Sigmoid colon (tissue), 7 donors: Measurements from ENCODE around the gene DOK5. TPM values are rescaled to one million over a fixed set of nuclear protein-coding genes. Genes with fewer than 3 reads are reported as not detected.

Experiments used
- DNase-seq: peaks from one replicate; pipeline ENCODE4 v3.0.0-alpha.2; 2019
- H3K27ac ChIP-seq, 4 donors: fragments of 200-600 bp; sonication (generic); one replicate each; pipeline ENCODE4 v1.5.1; 2016 to 2019; ENCODE audit warnings: mild to moderate bottlenecking in 1 of 4
- H3K27me3 ChIP-seq, 3 donors: fragments of 200-600 bp; sonication (generic); one replicate each; pipeline ENCODE4 v1.5.1; 2019; ENCODE audit warnings: mild to moderate bottlenecking in 1 of 3
- H3K36me3 ChIP-seq, 4 donors: fragments of 200-600 bp; sonication (generic); one replicate each; pipeline ENCODE4 v1.5.1; 2016 to 2019
- H3K4me1 ChIP-seq, 4 donors: fragments of 200-600 bp; sonication (generic); one replicate each; pipeline ENCODE4 v1.5.1; 2017 to 2019
- H3K4me3 ChIP-seq, 4 donors: fragments of 200-600 bp; sonication (generic); one replicate each; pipeline ENCODE4 v1.5.1; 2017 to 2019; ENCODE audit warnings: mild to moderate bottlenecking in 2 of 4, moderate library complexity in 1 of 4
- H3K9me3 ChIP-seq, 4 donors: fragments of 200-600 bp in 3 of 4; sonication (generic) in 3 of 4; one replicate each; pipeline versions ENCODE4 v1.5.1 to v1.6.1; 2013 to 2019
- EP300 ChIP-seq, 4 donors: sonication (generic); formaldehyde crosslinking; IDR thresholded peaks; one replicate each; pipeline ENCODE4 v1.6.1; 2017; ENCODE audit warnings: antibody characterized with exemption in 4 of 4
- POLR2A ChIP-seq, 2 donors: fragments of 450-650 bp; IDR thresholded peaks; one replicate each; pipeline ENCODE4 v1.6.1; 2016; ENCODE audit warnings: antibody characterized with exemption in 2 of 2, mild to moderate bottlenecking in 2 of 2, moderate library complexity in 2 of 2
- POLR2AphosphoS5 ChIP-seq, 4 donors: sonication (generic); formaldehyde crosslinking; IDR thresholded peaks; one replicate each; pipeline ENCODE4 v1.6.1; 2017; ENCODE audit warnings: antibody characterized with exemption in 4 of 4
- WGBS, 2 donors: extraction: QIAGEN DNeasy Blood & Tissue Kit; methylation state at CpG; one replicate each; pipeline ENCODE4 v1.1.7; 2013; 5-methylcytosine and 5-hydroxymethylcytosine counted together
- intact Hi-C: fragments of 100-400 bp; cut with DNase I; formaldehyde crosslinking; loops from one replicate; pipeline ENCODE4 v1.15.1; 2023
- polyA plus RNA-seq, 3 donors: library from polyadenylated mRNA; stranded (reverse); fragments of 200-250 nt; gene quantifications; one replicate each; pipeline ENCODE4 v1.2.3, GENCODE V29; 2013
- total RNA-seq, 4 donors: library from RNA; depleted of rRNA; stranded (reverse); fragments of >200 nt; gene quantifications; one replicate each; pipeline ENCODE4 v1.1.0, GENCODE V29; 2016
- TF ChIP-seq, protein P1 (sequence below), 4 experiments: fragments of 450-650 bp in 3 of 4; fragments of 200-600 bp in 1 of 4; IDR thresholded peaks; one replicate each; pipeline ENCODE4 v1.5.1; 2016 to 2019; ENCODE audit warnings: antibody characterized with exemption in 4 of 4, mild to moderate bottlenecking in 3 of 4, moderate library complexity in 2 of 4
- donor health status: healthy with polysubstance abuse.
- donor health status: Bipolar disorder and iron deficiency.
- donor health status: healthy.

DOK5 gene
- total and polyA plus RNA-seq, 7 donors = 0.32 to 5.0 (median 1.7) TPM; not detected in 1

DNA sequence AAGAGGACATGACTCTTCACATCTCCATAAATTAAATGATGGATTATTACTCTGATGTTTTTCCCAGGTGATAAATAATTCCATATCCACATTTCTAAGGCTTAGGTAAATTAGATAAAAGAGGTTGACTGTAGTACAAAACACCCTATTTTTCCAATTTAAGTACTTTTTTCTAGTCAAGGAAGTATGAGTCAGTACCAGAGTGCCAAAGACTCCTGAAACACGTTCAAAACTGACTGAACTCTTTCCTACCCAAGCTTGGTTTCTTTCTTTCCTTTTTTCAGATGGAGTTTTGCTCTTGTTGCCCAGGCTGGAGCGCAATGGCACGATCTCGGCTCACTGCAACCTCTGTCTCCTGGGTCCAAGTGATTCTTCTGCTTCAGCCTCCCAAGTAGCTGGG is 85.0 kb downstream of the DOK5 start:
- no peak for TF ChIP-seq POLR2AphosphoS5 (IDR thresholded peaks at IDR 0.05)
- no peak for TF ChIP-seq POLR2A (IDR thresholded peaks at IDR 0.05)
- TF ChIP-seq, protein P1, sequence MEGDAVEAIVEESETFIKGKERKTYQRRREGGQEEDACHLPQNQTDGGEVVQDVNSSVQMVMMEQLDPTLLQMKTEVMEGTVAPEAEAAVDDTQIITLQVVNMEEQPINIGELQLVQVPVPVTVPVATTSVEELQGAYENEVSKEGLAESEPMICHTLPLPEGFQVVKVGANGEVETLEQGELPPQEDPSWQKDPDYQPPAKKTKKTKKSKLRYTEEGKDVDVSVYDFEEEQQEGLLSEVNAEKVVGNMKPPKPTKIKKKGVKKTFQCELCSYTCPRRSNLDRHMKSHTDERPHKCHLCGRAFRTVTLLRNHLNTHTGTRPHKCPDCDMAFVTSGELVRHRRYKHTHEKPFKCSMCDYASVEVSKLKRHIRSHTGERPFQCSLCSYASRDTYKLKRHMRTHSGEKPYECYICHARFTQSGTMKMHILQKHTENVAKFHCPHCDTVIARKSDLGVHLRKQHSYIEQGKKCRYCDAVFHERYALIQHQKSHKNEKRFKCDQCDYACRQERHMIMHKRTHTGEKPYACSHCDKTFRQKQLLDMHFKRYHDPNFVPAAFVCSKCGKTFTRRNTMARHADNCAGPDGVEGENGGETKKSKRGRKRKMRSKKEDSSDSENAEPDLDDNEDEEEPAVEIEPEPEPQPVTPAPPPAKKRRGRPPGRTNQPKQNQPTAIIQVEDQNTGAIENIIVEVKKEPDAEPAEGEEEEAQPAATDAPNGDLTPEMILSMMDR (IDR thresholded peaks at IDR 0.05) = no peak
- TF ChIP-seq EP300 (IDR thresholded peaks at IDR 0.05) = no peak
- H3K9me3 ChIP-seq = no peaks in the 10 kb centered on the region
- no peaks in the 10 kb centered on the region for H3K36me3 ChIP-seq
- intact Hi-C loops = no loop called here
- DNase-seq = no peak
- WGBS, 2 donors = 76 to 86% methylated on average over 4 of the region's 4 CpGs
- H3K27ac ChIP-seq = no peak overlapping the region
- H3K4me1 ChIP-seq = no peaks in the 10 kb centered on the region
- no peaks in the 10 kb centered on the region for H3K27me3 ChIP-seq
- H3K4me3 ChIP-seq = no peak overlapping the region

DNA sequence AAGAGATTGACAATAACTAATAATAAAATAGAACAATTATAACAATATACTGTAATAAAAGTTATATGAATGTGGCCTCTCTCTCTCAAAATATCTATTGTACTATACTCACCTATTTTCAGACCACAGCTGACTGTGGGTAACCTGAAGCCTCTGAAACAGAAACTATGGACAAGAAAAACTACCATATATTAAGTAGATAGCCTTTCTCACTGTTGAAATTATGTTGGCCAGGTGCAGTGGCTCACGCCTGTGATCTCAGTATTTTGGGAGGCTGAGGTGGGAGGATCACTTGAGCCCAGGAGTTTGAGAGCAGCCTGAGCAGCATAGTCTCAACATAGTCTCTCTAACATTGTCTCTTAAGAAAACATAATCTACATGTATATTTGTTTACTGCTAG is 89.9 kb downstream of the DOK5 start:
- TF ChIP-seq, protein P1 (IDR thresholded peaks at IDR 0.05) = no peak
- TF ChIP-seq EP300 (IDR thresholded peaks at IDR 0.05) = no peak
- no peak for TF ChIP-seq POLR2A (IDR thresholded peaks at IDR 0.05)
- no peak for TF ChIP-seq POLR2AphosphoS5 (IDR thresholded peaks at IDR 0.05)
- intact Hi-C loops = no loop called here
- no peak for DNase-seq
- no peak overlapping the region for H3K4me3 ChIP-seq
- WGBS, 2 donors = 76 to 92% methylated on average over 1 of the region's 1 CpG
- no peaks in the 10 kb centered on the region for H3K4me1 ChIP-seq
- H3K27ac ChIP-seq = no peak overlapping the region
- H3K27me3 ChIP-seq = no peaks in the 10 kb centered on the region
- no peaks in the 10 kb centered on the region for H3K9me3 ChIP-seq
- no peaks in the 10 kb centered on the region for H3K36me3 ChIP-seq

DNA sequence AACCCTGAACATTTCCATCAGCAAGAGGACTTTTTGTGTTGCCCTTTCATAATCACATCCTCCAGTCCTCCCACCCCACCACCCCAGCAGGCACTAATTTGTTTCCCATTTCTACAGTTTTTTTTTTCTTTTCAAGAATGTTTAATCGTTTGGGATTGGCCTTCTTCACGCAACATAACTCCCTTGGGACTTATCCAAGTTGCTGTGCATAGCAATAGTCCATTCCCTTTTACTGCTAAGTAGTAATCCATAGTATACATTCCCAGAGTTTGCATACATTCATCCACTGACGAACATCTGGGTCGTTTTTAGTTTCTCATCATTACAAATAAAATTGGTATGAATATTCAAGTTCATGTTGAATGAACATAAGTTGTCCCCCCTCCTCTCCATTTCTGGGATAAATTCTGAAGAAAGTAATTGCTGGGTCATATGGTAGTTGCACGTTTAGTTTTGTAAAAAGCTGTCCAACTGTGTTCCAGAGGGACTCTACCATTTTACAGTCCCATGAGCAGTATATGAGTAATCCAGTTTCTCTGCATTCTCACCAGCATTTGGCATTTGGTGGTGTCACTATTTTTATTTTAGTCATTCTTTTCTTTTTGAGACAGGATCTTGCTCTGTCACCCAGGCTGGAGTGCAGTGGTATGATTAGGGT is 90.8 kb downstream of the DOK5 start:
- H3K27me3 ChIP-seq = no peaks in the 10 kb centered on the region
- no peaks in the 10 kb centered on the region for H3K4me1 ChIP-seq
- TF ChIP-seq EP300 (IDR thresholded peaks at IDR 0.05) (no peak), POLR2A (IDR thresholded peaks at IDR 0.05) (no peak)
- intact Hi-C loops = no loop called here
- H3K9me3 ChIP-seq = no peaks in the 10 kb centered on the region
- H3K36me3 ChIP-seq = no peaks in the 10 kb centered on the region
- no peak overlapping the region for H3K4me3 ChIP-seq
- 71 to 80% methylated on average over 5 of the region's 5 CpGs for WGBS, 2 donors
- no peak overlapping the region for H3K27ac ChIP-seq
- no peak for DNase-seq

DNA sequence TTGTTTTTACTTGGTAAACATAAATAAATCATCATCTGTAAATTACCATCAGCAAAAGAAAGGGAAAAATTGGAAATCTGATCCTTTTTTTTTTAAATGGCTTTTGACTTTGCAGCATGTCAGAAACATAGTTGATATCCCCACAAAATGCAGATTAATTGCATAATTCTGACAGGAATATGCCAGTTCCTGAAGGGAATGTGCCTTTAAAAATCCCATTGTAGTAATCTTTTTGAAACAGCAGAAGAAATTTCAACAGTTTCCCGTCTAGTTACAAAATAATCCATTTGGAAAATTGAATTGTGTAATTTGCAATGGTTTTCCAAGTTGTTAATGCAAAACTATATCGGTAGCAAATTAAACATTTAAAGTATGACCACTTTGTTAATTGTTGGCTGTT is 95.2 kb downstream of the DOK5 start:
- TF ChIP-seq, protein P1 (IDR thresholded peaks at IDR 0.05) = no peak
- no peak for TF ChIP-seq POLR2A (IDR thresholded peaks at IDR 0.05)
- TF ChIP-seq EP300 (IDR thresholded peaks at IDR 0.05) = no peak
- TF ChIP-seq POLR2AphosphoS5 (IDR thresholded peaks at IDR 0.05) = no peak
- 59 to 71% methylated on average over 2 of the region's 2 CpGs for WGBS, 2 donors

DNA sequence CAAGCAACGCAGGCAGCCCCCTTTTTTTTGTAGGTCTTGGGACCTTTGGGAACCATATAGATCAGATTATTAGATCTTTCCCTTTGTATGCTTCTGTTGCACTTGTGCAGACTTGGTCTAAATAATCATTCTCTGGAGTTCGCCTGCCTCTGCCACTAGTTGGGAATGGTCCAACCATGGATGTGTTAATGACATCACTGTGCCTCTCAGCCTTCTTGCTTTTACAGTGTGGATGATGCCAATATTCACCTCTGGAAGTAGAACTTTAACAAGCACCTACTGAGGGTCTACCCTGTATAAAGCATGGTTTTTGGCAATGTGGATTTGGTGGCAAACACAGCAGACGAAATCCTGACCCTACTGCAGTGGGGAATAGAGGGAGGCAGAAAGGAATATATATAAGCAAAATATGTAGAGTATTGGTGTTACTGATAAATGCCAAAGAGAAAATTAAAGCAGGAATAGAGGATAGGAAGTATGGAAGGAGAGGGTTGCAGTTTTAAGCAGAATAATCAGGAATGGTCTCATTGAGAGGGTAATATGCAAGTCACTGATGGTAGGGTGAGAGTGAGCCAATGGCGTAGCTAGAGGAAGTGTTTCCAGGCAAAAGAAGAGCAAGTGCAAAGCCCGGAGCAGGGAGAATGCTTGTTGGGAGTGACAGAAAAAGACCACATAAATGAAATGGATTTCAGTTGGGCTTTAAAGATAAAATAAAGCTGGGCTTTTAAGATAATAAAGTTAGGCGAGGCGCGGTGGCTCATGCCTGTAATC is 97.5 kb downstream of the DOK5 start:
- 86 to 91% methylated on average over 8 of the region's 8 CpGs for WGBS, 2 donors
- H3K4me3 ChIP-seq = no peak overlapping the region
- H3K27me3 ChIP-seq = no peaks in the 10 kb centered on the region
- no peaks in the 10 kb centered on the region for H3K4me1 ChIP-seq
- intact Hi-C loops = no loop called here
- no peak for TF ChIP-seq POLR2AphosphoS5 (IDR thresholded peaks at IDR 0.05)
- TF ChIP-seq, protein P1 (IDR thresholded peaks at IDR 0.05) = no peak
- no peak for TF ChIP-seq POLR2A (IDR thresholded peaks at IDR 0.05)
- TF ChIP-seq EP300 (IDR thresholded peaks at IDR 0.05) = no peak
- DNase-seq = no peak
- H3K36me3 ChIP-seq = no peaks in the 10 kb centered on the region
- no peaks in the 10 kb centered on the region for H3K9me3 ChIP-seq
- H3K27ac ChIP-seq = no peak overlapping the region

More for the DNA sequence above, 95.2 kb downstream of the DOK5 start:
- no peaks in the 10 kb centered on the region for H3K4me1 ChIP-seq
- no peak for DNase-seq
- H3K27ac ChIP-seq = no peak overlapping the region
- H3K9me3 ChIP-seq = no peaks in the 10 kb centered on the region
- no peak overlapping the region for H3K4me3 ChIP-seq
- H3K27me3 ChIP-seq = no peaks in the 10 kb centered on the region
- H3K36me3 ChIP-seq = no peaks in the 10 kb centered on the region
- intact Hi-C loops = no loop called here
